Heart right ventricle (tissue), 16 donors: ENCODE data around the gene ATG5. TPM values are rescaled to one million over a fixed set of nuclear protein-coding genes. Genes with fewer than 3 reads are reported as not detected.

ENCODE experiments used
- ATAC-seq, 8 donors: fragments of 200-7000 bp; cut with Tn5 transposase; one replicate each; pipeline ENCODE4 v1.9.1; 2020; ENCODE audit warnings: mild to moderate bottlenecking in 8 of 8, moderate library complexity in 8 of 8, moderate number of reproducible peaks in 1 of 8
- DNase-seq, 2 donors: peaks; one replicate each; pipeline ENCODE4 v3.0.0-alpha.2; 2020
- H3K27ac ChIP-seq, 10 donors: fragments of 200-600 bp; sonication (generic) in 2 of 10; one replicate each; pipeline versions ENCODE4 v1.5.0 to v1.8.0; 2020 to 2022; ENCODE audit warnings: mild to moderate bottlenecking in 3 of 10
- H3K27me3 ChIP-seq, 7 donors: fragments of 200-600 bp; one replicate each; pipeline ENCODE4 v1.8.0; 2021 to 2022; ENCODE audit warnings: mild to moderate bottlenecking in 2 of 7
- H3K36me3 ChIP-seq, 9 donors: fragments of 200-600 bp; sonication (generic) in 1 of 9; one replicate each; pipeline versions ENCODE4 v1.5.0 to v1.8.0; 2020 to 2022; ENCODE audit warnings: mild to moderate bottlenecking in 2 of 9
- H3K4me1 ChIP-seq, 9 donors: fragments of 200-600 bp; sonication (generic) in 1 of 9; one replicate each; pipeline versions ENCODE4 v1.5.0 to v1.8.0; 2020 to 2022; ENCODE audit warnings: mild to moderate bottlenecking in 4 of 9
- H3K4me3 ChIP-seq, 10 donors: fragments of 200-600 bp; sonication (generic) in 2 of 10; one replicate each; pipeline versions ENCODE4 v1.5.0 to v1.8.0; 2020 to 2022; ENCODE audit warnings: mild to moderate bottlenecking in 7 of 10, moderate library complexity in 2 of 10
- H3K9me3 ChIP-seq, 11 donors: fragments of 200-600 bp in 10 of 11; sonication (generic) in 2 of 11; one replicate each; pipeline versions ENCODE4 v1.5.0 to v1.8.0; 2013 to 2022; ENCODE audit warnings: mild to moderate bottlenecking in 2 of 11, control low read depth in 1 of 11, moderate library complexity in 1 of 11
- WGBS, 2 donors: extraction: QIAGEN DNeasy Blood & Tissue Kit; methylation state at CpG; one replicate each; pipeline ENCODE4 v1.1.7; 2013; ENCODE audit warnings: inconsistent platforms in 1 of 2; 5-methylcytosine and 5-hydroxymethylcytosine counted together
- intact Hi-C, 10 donors: fragments of 100-400 bp; cut with DNase I; formaldehyde crosslinking; loops; one replicate each; pipeline versions ENCODE4 v1.11.1 to v1.14.2; 2022
- polyA plus RNA-seq, 2 donors: library from polyadenylated mRNA; stranded (reverse); fragments of 200-250 nt; gene quantifications; one replicate each; pipeline ENCODE4 v1.2.3, GENCODE V29; 2013
- total RNA-seq, 10 donors: library from RNA; stranded (reverse); fragmentation: NEBNext Ultra II Directional in 3 of 10; extraction: Animal tissue kit (Norgen Biotek cat#: 25700) in 3 of 10; gene quantifications; one replicate each; pipeline versions ENCODE4 v1.2.1 to v1.2.4, GENCODE V29; 2021 to 2023
- TF ChIP-seq, protein P1 (sequence below), 9 donors: fragments of 200-600 bp; sonication (generic) in 2 of 9; IDR thresholded peaks; one replicate each; pipeline versions ENCODE4 v1.5.0 to v1.8.0; 2021 to 2022; ENCODE audit warnings: antibody characterized with exemption in 9 of 9, mild to moderate bottlenecking in 5 of 9, moderate library complexity in 1 of 9
- donor health status: Arrhythmogenic right ventricular cardiomyopathy.
- donor health status: ischemic (EF 13 %, LVEDD 7.1; RV severe dilation, severe dysfunction).
- donor health status: healthy with polysubstance abuse.
- donor health status: DM: no; HTN: yes; CAD: no.
- donor health status: DM: no; HTN: no; CAD: no.
- donor health status: ischemic (EF 25% LVEDD 6.9; RV normal size, moderate dysfunction).
- donor health status: ischemic (EF 25% LVEDD 5.7; RV mildly dilated, moderate dysfunction).
- donor health status: healthy.
- donor health status: DM: yes; HTN: yes; CAD: no.
- donor health status: Ischemic cardiomyopathy.
- donor health status: ischemic (EF 35%, LVEDD 5.7; RV mildly dilated, moderate dysfunction).
- donor health status: nonischemic (EF 11% LVEDD 7.7; RV severe dilation, severe dysfunction).
- donor health status: DM: yes; HTN: yes; CAD: no.
- donor health status: PGD.
- donor health status: ischemic (EF 29% LVEDD 5.4; RV normal size, mild dysfunction).
- donor health status: nonischemic (EF 23%, LVEDD 6.1; RV moderate dilation, normal function).

ATG5 gene
- total and polyA plus RNA-seq, 12 donors: 12.6 to 18.0 (median 15.0) TPM

- TF ChIP-seq, protein P1, sequence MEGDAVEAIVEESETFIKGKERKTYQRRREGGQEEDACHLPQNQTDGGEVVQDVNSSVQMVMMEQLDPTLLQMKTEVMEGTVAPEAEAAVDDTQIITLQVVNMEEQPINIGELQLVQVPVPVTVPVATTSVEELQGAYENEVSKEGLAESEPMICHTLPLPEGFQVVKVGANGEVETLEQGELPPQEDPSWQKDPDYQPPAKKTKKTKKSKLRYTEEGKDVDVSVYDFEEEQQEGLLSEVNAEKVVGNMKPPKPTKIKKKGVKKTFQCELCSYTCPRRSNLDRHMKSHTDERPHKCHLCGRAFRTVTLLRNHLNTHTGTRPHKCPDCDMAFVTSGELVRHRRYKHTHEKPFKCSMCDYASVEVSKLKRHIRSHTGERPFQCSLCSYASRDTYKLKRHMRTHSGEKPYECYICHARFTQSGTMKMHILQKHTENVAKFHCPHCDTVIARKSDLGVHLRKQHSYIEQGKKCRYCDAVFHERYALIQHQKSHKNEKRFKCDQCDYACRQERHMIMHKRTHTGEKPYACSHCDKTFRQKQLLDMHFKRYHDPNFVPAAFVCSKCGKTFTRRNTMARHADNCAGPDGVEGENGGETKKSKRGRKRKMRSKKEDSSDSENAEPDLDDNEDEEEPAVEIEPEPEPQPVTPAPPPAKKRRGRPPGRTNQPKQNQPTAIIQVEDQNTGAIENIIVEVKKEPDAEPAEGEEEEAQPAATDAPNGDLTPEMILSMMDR (IDR thresholded peaks at IDR 0.05): no peak
- WGBS, 2 donors: 92 to 93% methylated on average over 4 of the region's 4 CpGs
- Histone ChIP-seq H3K4me3 (no peak overlapping the region), H3K27ac (no peak overlapping the region), H3K27me3 (no peaks in the 10 kb centered on the region), H3K36me3 (peaks cover 0 to 55% (median 8%) of the 10 kb centered on the region in 9 donors), H3K4me1 (peaks cover 0 to 12% (median 0%) of the 10 kb centered on the region in 9 donors), H3K9me3 (no peaks in the 10 kb centered on the region)
- intact Hi-C loops: no loop called here
- DNase-seq (no peak), ATAC-seq (peak in 1 of 8 donors; percentile 35)
These were observed 128.1 kb downstream of the ATG5 start for GRCh38 chr6:106197441-106197840.

- ATAC-seq (no peak), DNase-seq (no peak)
- Histone ChIP-seq H3K27ac (peak overlapping the region in 1 of 10 donors; percentile 28), H3K4me3 (no peak overlapping the region), H3K9me3 (no peaks in the 10 kb centered on the region), H3K36me3 (peaks cover 0 to 34% (median 2%) of the 10 kb centered on the region in 9 donors), H3K27me3 (no peaks in the 10 kb centered on the region), H3K4me1 (peaks cover 0 to 12% (median 0%) of the 10 kb centered on the region in 9 donors)
- intact Hi-C loops: no loop called here
- TF ChIP-seq, protein P1 (IDR thresholded peaks at IDR 0.05): no peak
- WGBS, 2 donors: 92 to 95% methylated on average over 7 of the region's 7 CpGs
These were observed 130.3 kb downstream of the ATG5 start for GRCh38 chr6:106194949-106195921.

DNA sequence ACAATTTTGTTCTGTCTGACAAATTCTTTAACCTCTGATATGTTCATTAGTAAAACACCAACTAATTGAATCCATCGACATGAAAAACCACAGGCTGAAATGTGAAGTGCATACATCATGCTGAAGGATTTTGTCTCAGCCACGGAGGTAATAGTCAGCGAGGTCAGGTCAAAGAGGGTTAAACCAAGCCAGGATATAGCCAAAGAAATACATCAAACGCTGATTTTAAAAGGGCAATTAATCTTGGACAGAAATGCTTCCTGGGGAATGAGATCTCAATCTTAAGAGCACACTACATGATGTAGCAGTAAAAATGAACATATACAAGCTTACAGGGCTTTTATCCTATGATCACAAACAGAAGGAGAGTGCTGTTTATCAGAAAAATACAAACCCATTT, 132.7 kb downstream of the ATG5 start:
- intact Hi-C loops: no loop called here
- DNase-seq (no peak), ATAC-seq (no peak)
- H3K4me1 ChIP-seq: peaks cover 0 to 12% (median 0%) of the 10 kb centered on the region in 9 donors
- TF ChIP-seq, protein P1 (IDR thresholded peaks at IDR 0.05): no peak
- no peak overlapping the region for H3K4me3 ChIP-seq
- H3K27ac ChIP-seq: no peak overlapping the region
- peaks cover 0 to 10% (median 0%) of the 10 kb centered on the region in 9 donors for H3K36me3 ChIP-seq
- no peaks in the 10 kb centered on the region for H3K27me3 ChIP-seq
- no peaks in the 10 kb centered on the region for H3K9me3 ChIP-seq
- WGBS, 2 donors: 68 to 69% methylated on average over 4 of the region's 4 CpGs

DNA sequence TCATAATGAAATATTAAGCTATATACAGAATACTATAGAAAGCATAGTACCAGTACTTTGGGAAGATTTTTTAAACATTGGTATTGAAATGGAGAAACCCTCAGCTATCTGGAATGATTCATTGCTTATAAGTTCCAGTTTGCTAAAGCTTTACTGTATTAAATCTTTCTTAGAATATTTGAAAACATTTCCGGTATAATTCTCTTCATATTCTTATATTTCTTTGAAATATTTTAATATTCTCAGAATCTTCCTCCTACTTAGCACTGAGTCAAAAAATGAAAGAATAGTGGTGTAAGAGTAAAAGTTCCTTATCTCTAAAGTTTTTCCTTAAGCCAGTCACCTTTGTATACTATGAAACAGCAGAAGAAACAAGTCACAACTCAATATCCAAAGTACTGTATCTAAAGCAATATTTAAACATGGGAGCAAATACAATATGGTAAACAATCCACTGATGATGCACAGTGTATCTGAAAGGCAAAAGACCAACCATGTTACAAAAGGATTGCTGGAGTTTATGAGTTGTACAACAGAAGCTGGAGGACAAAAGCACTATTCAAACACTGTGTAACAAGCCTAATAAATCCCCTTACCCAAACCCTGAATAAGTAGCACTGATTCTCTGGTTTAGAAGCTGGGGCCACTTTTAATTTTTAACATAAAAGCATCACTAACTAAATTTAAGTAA, 137.3 kb downstream of the ATG5 start:
- no peak for DNase-seq
- H3K4me3 ChIP-seq: no peak overlapping the region
- TF ChIP-seq, protein P1 (IDR thresholded peaks at IDR 0.05): no peak
- 94 to 99% methylated on average over 1 of the region's 1 CpG for WGBS, 2 donors
- no peaks in the 10 kb centered on the region for H3K4me1 ChIP-seq
- no peak overlapping the region for H3K27ac ChIP-seq
- no peak for ATAC-seq
- H3K9me3 ChIP-seq: no peaks in the 10 kb centered on the region
- H3K27me3 ChIP-seq: no peaks in the 10 kb centered on the region
- intact Hi-C loops: no loop called here
- H3K36me3 ChIP-seq: peaks cover 0 to 16% (median 0%) of the 10 kb centered on the region in 9 donors
